GM12892 (cell line): ENCODE results near the gene FOXL2.

Source experiments
- POLR2A ChIP-seq: IDR thresholded peaks from 2 replicates; pipeline ENCODE4 v1.6.1; 2011; ENCODE audit warnings: low read depth, low read length, control low read depth
- POLR2AphosphoS5 ChIP-seq: IDR thresholded peaks from 2 replicates; pipeline ENCODE4 v1.6.1; 2011; ENCODE audit warnings: low read depth, low read length, control low read depth
- TAF1 ChIP-seq: IDR thresholded peaks from 2 replicates; pipeline ENCODE4 v1.6.1; 2011; ENCODE audit warnings: low read depth, mild to moderate bottlenecking, control low read depth, low read length, borderline replicate concordance

DNA sequence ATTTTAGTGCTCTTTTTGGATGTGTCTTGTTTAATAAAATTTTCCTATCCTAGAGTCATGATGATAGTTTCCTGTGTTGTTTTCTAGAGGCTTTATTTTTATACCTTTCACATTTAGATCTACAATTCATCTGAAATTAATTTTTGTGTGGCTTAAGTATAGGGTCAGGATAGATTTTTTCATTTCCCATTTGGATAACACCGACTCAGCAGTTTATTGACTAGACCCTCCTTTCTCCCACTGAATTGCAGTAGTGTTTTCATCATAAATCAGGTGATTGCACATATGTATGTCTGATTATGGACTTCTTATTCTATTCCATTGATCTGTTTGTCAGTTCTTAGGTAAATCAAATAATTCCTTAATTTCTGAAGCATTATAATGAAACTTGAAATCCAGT, 48.8 kb upstream of the FOXL2 start:
- TF ChIP-seq POLR2A (no peak), POLR2AphosphoS5 (no peak), TAF1 (no peak)
